AG09309 (cell line): Measurements from ENCODE around the gene RAB31.

Experiments
- DNase-seq: peaks from one replicate; pipeline ENCODE4 v3.0.0-alpha.2; 2010; ENCODE audit warnings: low read depth
- H3K4me3 ChIP-seq: 2 replicates; pipeline ENCODE4 v1.5.1; 2011; ENCODE audit warnings: mild to moderate bottlenecking, low read depth, low read length, moderate library complexity; ENCODE audit not compliant: control insufficient read depth
- TF ChIP-seq, protein P1 (sequence below): IDR thresholded peaks from 2 replicates; pipeline ENCODE4 v1.5.1; 2011; ENCODE audit warnings: mild to moderate bottlenecking, low read depth, low read length, inconsistent platforms; ENCODE audit not compliant: insufficient read depth, control insufficient read depth; ENCODE audit errors: missing control alignments

Gene RAB31

DNA sequence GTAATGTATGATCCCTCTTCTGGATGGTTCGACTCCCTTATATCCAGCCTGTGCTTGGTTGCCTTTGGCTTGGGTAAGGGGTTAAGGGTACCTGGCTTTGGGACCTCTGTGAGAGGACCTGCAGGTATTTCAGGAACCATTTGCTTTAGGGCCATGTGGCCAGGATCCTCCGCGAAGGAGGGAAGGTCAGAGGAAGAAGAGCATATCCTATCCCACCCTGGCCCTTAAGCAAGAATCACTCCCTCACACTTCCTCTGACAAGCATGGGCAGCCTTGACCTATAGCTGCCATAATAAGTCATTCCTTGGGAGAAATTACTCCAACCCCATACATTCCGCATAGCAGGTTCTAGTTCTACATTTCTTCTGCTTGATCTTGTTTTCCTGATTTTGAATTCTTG lies 118.6 kb downstream of the RAB31 start:
- TF ChIP-seq, protein P1, sequence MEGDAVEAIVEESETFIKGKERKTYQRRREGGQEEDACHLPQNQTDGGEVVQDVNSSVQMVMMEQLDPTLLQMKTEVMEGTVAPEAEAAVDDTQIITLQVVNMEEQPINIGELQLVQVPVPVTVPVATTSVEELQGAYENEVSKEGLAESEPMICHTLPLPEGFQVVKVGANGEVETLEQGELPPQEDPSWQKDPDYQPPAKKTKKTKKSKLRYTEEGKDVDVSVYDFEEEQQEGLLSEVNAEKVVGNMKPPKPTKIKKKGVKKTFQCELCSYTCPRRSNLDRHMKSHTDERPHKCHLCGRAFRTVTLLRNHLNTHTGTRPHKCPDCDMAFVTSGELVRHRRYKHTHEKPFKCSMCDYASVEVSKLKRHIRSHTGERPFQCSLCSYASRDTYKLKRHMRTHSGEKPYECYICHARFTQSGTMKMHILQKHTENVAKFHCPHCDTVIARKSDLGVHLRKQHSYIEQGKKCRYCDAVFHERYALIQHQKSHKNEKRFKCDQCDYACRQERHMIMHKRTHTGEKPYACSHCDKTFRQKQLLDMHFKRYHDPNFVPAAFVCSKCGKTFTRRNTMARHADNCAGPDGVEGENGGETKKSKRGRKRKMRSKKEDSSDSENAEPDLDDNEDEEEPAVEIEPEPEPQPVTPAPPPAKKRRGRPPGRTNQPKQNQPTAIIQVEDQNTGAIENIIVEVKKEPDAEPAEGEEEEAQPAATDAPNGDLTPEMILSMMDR: no peak
- H3K4me3 ChIP-seq: no peak overlapping the region
- no peak for DNase-seq

DNA sequence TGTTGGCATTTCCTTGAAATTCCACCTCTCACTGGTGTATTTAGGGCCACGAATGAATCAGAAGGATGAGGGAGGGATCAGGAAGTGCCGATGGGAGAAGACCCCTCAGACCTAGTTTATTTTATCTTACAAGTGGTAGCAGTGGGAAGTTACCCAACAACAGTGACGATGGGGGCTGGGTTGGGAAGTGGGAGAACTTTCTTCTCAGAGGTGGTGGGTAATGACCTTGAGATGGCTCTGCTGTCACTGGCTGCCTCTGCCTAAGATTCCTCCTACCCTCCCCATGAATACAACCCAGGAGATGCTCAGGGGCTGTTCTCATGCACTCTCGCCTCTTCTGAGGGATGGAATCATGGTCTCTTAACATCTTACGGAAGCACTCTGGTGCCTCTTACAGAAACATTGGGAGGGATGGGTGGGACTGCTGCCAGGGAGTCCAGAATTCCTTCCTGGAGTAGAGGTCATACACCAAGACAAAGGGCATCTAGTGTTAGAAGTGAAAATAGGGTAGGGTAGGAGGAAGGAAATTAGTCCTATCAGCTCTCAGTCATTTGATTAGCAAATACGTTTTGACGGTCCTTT lies 119.2 kb downstream of the RAB31 start:
- DNase-seq: no peak
- TF ChIP-seq, protein P1: no peak
- no peak overlapping the region for H3K4me3 ChIP-seq

DNA sequence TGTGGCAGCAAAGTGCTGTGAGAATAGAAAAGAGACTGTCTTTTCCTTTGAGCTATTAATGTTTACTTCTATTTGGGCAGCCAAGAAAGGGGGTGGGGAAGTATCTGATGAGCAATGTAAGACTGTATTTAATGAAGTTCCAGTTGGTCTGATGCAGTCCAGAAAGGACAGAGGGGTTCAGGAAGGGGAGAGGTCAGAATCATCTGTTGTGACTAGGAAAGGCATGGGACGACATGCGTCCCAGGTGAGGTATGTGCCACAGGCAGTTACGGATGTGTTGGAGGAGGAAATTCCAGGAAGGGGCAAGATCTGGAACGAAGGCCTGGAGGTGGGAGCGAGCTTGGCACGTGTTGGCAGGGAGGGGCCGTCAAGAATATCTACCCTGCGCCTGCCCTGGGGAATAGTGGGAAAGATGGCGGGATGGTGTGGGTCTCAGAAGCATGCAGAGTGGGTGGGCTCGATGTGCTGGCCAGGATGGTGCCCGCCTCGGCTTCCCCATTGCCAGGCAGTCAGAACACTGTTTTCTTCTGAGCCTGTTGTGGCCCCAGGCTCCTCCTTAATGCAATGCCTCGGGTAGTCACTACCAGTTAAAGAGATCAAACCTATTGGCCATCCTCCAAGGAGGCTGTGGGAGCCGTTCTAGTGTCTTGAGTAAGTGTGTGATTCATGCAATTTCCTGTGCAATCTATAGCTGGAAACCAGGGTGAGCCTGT lies 119.8 kb downstream of the RAB31 start:
- no peak overlapping the region for H3K4me3 ChIP-seq
- TF ChIP-seq, protein P1: no peak
- DNase-seq: peak; percentile 97

DNA sequence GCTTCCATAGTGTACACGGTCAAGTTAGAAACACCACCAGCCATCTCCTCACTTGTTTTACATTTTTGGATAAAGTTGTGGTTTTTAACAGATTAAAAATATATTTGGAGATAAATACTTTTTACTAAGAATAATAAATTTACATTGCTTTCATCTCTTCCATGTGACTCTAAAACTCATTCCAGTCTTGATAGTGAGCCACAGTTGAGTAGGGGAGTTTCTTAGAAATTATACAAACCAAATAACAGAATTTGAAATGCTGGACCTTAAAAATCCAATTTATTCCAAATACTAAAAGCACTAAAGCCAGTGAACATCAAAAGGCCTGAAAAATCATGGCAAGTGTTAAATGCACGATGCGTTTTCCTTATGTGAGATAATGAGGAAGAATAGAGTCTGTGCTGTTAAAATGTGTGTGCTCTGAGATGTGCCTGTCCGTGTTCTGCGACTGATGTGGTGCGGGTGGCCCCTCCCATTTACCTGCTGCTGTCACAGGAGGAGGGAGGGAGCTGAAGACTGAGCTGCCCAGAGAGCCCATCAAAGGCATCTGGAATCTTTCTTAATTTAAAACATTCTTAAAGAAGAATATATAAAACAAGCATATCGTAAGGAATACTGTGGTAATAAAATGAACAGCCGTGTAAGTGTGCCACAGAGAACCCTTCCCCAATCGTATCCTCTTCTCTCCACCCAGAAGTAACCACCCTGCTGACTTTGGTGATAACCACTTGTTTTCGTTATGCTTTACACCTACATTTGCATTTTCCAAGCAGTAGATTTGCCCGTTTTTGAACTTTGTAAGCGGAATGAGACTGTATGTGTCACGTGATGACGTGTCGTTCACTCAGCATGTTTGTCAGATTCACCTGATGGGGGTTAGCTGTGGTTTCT lies 120.7 kb downstream of the RAB31 start:
- DNase-seq: no peak
- TF ChIP-seq, protein P1: no peak
- H3K4me3 ChIP-seq: no peak overlapping the region

DNA sequence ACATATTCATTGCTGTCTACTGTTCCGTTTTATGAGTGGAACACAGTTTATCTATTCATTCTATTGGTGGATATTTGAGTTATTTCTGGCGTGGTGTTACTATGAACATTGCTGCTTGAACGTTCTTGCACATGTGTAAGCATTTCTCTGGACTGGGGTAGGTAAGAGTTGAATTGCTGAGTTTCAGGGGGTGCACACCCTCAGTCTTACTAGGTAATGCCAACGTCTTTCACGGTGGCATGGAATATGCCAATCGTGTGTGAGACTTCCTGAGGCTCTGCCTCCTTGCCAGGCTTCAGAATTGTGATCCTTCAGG lies 121.3 kb downstream of the RAB31 start:
- TF ChIP-seq, protein P1: no peak
- DNase-seq: no peak
- no peak overlapping the region for H3K4me3 ChIP-seq

DNA sequence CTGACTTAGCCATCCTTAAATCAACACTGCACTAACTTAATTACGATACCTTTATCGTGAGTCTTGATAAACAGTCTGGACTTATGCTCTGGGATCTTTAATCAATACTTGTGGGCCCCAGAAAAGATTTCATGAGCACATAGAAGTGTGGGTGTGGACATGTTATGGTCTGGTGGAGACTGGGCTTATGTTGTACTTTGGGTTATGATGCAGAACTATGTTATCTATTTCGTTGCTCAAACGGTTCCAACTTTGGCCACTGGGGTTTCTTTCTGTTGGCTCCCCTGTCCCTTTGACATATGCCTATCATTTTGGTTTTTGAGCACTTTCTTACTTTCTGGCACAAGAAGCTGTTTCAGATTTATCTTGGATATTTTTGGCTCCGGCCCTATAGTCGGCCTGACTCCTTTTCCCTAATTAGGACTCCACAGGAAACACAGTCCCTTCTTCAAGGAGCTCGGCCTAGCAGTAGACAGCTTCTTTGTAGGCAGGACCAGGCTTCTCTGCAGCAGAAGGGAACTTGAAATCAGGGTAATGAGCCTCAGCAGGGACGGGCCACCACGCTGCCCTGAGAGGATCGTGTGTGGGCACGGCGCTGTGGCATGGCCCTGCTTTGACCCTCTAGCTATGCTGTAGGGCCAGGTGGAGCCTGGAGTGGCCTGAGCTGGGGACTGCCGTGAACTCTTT lies 123.1 kb downstream of the RAB31 start:
- TF ChIP-seq, protein P1: no peak
- no peak for DNase-seq
- H3K4me3 ChIP-seq: no peak overlapping the region
